Suprapubic skin (tissue), 4 donors: ENCODE results near the gene PCGF1. TPM values are rescaled to one million over a fixed set of nuclear protein-coding genes. Genes with fewer than 3 reads are reported as not detected.

Source experiments
- DNase-seq, 2 donors: peaks; one replicate each; pipeline ENCODE4 v3.0.0-alpha.2; 2019; ENCODE audit warnings: low spot score in 2 of 2
- H3K27ac ChIP-seq: fragments of 200-600 bp; sonication (generic); one replicate; pipeline ENCODE4 v1.5.1; 2019
- H3K27me3 ChIP-seq: fragments of 200-600 bp; sonication (generic); one replicate; pipeline ENCODE4 v1.5.1; 2019
- H3K36me3 ChIP-seq: fragments of 200-600 bp; sonication (generic); one replicate; pipeline ENCODE4 v1.5.1; 2019
- H3K4me1 ChIP-seq: fragments of 200-600 bp; sonication (generic); one replicate; pipeline ENCODE4 v1.5.1; 2019
- H3K4me3 ChIP-seq: fragments of 200-600 bp; sonication (generic); one replicate; pipeline ENCODE4 v1.5.1; 2019; ENCODE audit warnings: mild to moderate bottlenecking
- H3K9me3 ChIP-seq: fragments of 200-600 bp; sonication (generic); one replicate; pipeline ENCODE4 v1.5.1; 2019
- CTCF ChIP-seq, 2 donors: fragments of 200-600 bp in 1 of 2; fragments of 450-650 bp in 1 of 2; sonication (generic) in 1 of 2; IDR thresholded peaks; one replicate each; pipeline ENCODE4 v1.5.1; 2016 to 2019; ENCODE audit warnings: antibody characterized with exemption in 2 of 2, mild to moderate bottlenecking in 1 of 2, moderate library complexity in 1 of 2
- EP300 ChIP-seq: sonication (generic); formaldehyde crosslinking; IDR thresholded peaks from one replicate; pipeline ENCODE4 v1.6.1; 2017; ENCODE audit warnings: antibody characterized with exemption
- POLR2A ChIP-seq, 2 donors: fragments of 450-650 bp; IDR thresholded peaks; one replicate each; pipeline ENCODE4 v1.6.1; 2017; ENCODE audit warnings: antibody characterized with exemption in 2 of 2, mild to moderate bottlenecking in 2 of 2, moderate library complexity in 2 of 2
- POLR2AphosphoS5 ChIP-seq, 3 donors: sonication (generic); formaldehyde crosslinking; IDR thresholded peaks; one replicate each; pipeline ENCODE4 v1.6.1; 2017; ENCODE audit warnings: antibody characterized with exemption in 3 of 3
- WGBS: methylation state at CpG from one replicate; pipeline ENCODE4 v1.1.5; 2018; 5-methylcytosine and 5-hydroxymethylcytosine counted together
- total RNA-seq, 4 donors: library from RNA; depleted of rRNA; stranded (reverse); fragments of >200 nt; gene quantifications; one replicate each; pipeline ENCODE4 v1.1.0, GENCODE V29; 2016

The PCGF1 gene
- total RNA-seq, 4 donors from 2014 or later = 15.6 to 77.0 (median 19.7) TPM

- no peak for TF ChIP-seq EP300
- TF ChIP-seq POLR2AphosphoS5 (IDR thresholded peaks at IDR 0.05) = no peak
- no peak for TF ChIP-seq POLR2A (IDR thresholded peaks at IDR 0.05)
- TF ChIP-seq CTCF (IDR thresholded peaks at IDR 0.05) = no peak
- H3K27me3 ChIP-seq = peaks cover 18% of the 10 kb centered on the region
- no peaks in the 10 kb centered on the region for H3K36me3 ChIP-seq
- H3K4me3 ChIP-seq = no peak overlapping the region
- H3K9me3 ChIP-seq = no peaks in the 10 kb centered on the region
- no peak overlapping the region for H3K27ac ChIP-seq
- H3K4me1 ChIP-seq = peaks cover 39% of the 10 kb centered on the region
- DNase-seq = no peak
Measured at GRCh38 chr2:74551530-74551929, 44.0 kb upstream of the PCGF1 start.

GRCh38 chr2:74550231-74550630 is 42.7 kb upstream of the PCGF1 start:
- TF ChIP-seq CTCF (IDR thresholded peaks at IDR 0.05) = no peak
- H3K27ac ChIP-seq = no peak overlapping the region
- DNase-seq = no peak
- 90% methylated on average over 7 of the region's 7 CpGs for WGBS
- H3K4me1 ChIP-seq = peaks cover 36% of the 10 kb centered on the region
- peaks cover 17% of the 10 kb centered on the region for H3K27me3 ChIP-seq
- no peak overlapping the region for H3K4me3 ChIP-seq
- H3K9me3 ChIP-seq = no peaks in the 10 kb centered on the region
- no peaks in the 10 kb centered on the region for H3K36me3 ChIP-seq

GRCh38 chr2:74548900-74549826 is 41.7 kb upstream of the PCGF1 start:
- Histone ChIP-seq H3K36me3 (no peaks in the 10 kb centered on the region), H3K27ac (peak overlapping the region; percentile 69), H3K4me1 (peaks cover 25% of the 10 kb centered on the region), H3K4me3 (peak overlapping the region; percentile 67), H3K9me3 (no peaks in the 10 kb centered on the region), H3K27me3 (peaks cover 6% of the 10 kb centered on the region)
- DNase-seq = no peak
- 10% methylated on average over 31 of the region's 85 CpGs for WGBS
- peak in 1 of 2 donors; percentile 14 for TF ChIP-seq POLR2A (IDR thresholded peaks at IDR 0.05)
- TF ChIP-seq EP300 = no peak

GRCh38 chr2:74548285-74548899 is 40.9 kb upstream of the PCGF1 start:
- H3K27me3 ChIP-seq = peaks cover 5% of the 10 kb centered on the region
- H3K27ac ChIP-seq = peak overlapping the region; percentile 69
- H3K4me1 ChIP-seq = peaks cover 18% of the 10 kb centered on the region
- no peak for DNase-seq
- WGBS = 15% methylated on average over 19 of the region's 26 CpGs
- H3K36me3 ChIP-seq = no peaks in the 10 kb centered on the region
- H3K4me3 ChIP-seq = peak overlapping the region; percentile 67
- TF ChIP-seq POLR2AphosphoS5 (IDR thresholded peaks at IDR 0.05) (no peak), EP300 (no peak), CTCF (IDR thresholded peaks at IDR 0.05) (no peak), POLR2A (IDR thresholded peaks at IDR 0.05) (no peak)
- no peaks in the 10 kb centered on the region for H3K9me3 ChIP-seq

DNA sequence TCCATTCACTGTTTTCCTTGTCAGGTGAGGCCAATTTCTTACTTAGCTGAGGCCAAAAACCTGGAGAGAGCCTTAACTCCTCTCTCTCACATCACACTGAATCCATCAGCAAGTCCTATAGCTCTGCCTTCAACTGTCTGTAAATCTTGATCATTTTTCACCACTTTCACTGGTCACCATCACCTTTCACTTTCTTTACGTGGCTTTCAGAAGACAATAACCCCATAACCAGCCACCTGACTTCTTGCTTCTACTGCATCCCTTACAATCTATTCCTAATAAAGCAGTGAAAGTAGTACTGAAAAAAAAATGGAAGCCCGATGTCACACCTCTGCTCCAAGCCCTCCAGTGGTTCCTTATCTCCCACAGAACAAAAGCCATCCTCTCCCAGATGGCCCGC is 38.5 kb upstream of the PCGF1 start:
- peaks cover 5% of the 10 kb centered on the region for H3K27me3 ChIP-seq
- H3K4me3 ChIP-seq = no peak overlapping the region
- no peak overlapping the region for H3K27ac ChIP-seq
- WGBS = 93% methylated on average over 3 of the region's 3 CpGs
- peaks cover 16% of the 10 kb centered on the region for H3K4me1 ChIP-seq
- TF ChIP-seq POLR2AphosphoS5 (IDR thresholded peaks at IDR 0.05) (no peak), EP300 (no peak), POLR2A (IDR thresholded peaks at IDR 0.05) (no peak), CTCF (IDR thresholded peaks at IDR 0.05) (no peak)
- H3K36me3 ChIP-seq = no peaks in the 10 kb centered on the region
- no peaks in the 10 kb centered on the region for H3K9me3 ChIP-seq
- no peak for DNase-seq
